Cardiac fibroblast (primary cell): Measurements from ENCODE around the gene ARID4B.

Experiments
- DNase-seq, 2 donors: peaks; one replicate each; pipeline versions ENCODE4 v3.0.0 to v3.0.0-alpha.2; 2010; ENCODE audit warnings: low read depth in 2 of 2
- H3K4me3 ChIP-seq, 2 donors: replicated peaks in 1 of 2; 1 replicate in 1 of 2; 2 replicates in 1 of 2; pipeline ENCODE4 v1.5.1; 2011; ENCODE audit warnings: low read depth in 2 of 2, low read length in 2 of 2, mild to moderate bottlenecking in 2 of 2, moderate library complexity in 1 of 2
- TF ChIP-seq, protein P1 (sequence below): IDR thresholded peaks from one replicate; pipeline ENCODE4 v1.5.1; 2011; ENCODE audit warnings: low read depth, mild to moderate bottlenecking, low read length, inconsistent platforms

ARID4B gene

DNA sequence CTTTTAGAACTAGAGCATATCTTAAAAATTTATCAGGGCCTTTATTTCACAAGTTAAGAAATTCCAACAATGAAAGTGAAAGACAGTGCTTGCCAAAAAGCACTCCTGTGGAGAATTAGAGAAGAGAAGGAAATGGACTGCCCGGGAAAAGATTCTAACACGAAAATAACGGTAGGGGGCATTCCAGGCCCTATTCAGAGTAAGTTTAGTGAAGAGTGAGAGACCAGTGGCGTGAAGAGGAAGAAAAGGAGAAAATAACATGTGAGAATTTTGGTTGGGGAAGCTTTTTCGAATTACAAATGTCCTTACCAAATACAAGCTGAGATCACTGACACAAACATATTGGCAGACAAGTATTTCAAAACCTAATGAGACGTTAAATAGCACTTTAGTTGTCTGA, 128.5 kb downstream of the ARID4B start:
- peak; percentile 66 to 72 for DNase-seq

DNA sequence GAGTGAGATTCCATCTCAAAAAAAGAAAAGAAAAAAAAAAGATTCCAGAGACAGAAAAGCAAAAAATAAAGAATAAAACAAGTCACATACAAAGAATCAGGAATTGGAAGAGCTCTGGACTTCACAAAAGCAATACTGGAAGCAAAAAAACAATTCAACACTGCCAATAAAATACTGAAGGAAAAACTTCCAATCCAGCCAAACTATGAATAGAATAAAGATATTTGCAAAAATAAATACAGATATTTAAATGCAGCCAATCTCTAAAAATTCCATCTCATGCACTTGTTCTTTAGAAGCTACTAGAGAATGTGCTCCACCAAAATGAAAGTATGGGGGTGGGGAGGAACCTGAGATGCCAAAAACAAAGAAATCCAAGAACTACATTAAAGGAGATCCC, 137.5 kb downstream of the ARID4B start:
- no peak overlapping the region for H3K4me3 ChIP-seq
- DNase-seq: no peak
- TF ChIP-seq, protein P1, sequence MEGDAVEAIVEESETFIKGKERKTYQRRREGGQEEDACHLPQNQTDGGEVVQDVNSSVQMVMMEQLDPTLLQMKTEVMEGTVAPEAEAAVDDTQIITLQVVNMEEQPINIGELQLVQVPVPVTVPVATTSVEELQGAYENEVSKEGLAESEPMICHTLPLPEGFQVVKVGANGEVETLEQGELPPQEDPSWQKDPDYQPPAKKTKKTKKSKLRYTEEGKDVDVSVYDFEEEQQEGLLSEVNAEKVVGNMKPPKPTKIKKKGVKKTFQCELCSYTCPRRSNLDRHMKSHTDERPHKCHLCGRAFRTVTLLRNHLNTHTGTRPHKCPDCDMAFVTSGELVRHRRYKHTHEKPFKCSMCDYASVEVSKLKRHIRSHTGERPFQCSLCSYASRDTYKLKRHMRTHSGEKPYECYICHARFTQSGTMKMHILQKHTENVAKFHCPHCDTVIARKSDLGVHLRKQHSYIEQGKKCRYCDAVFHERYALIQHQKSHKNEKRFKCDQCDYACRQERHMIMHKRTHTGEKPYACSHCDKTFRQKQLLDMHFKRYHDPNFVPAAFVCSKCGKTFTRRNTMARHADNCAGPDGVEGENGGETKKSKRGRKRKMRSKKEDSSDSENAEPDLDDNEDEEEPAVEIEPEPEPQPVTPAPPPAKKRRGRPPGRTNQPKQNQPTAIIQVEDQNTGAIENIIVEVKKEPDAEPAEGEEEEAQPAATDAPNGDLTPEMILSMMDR: no peak

More for the DNA sequence above, 128.5 kb downstream of the ARID4B start:
- TF ChIP-seq, protein P1: peak; percentile 49
- no peak overlapping the region for H3K4me3 ChIP-seq

GRCh38 chr1:235187316-235187715, 140.7 kb downstream of the ARID4B start:
- peak in 1 of 2 donors; percentile 36 for DNase-seq
- TF ChIP-seq, protein P1: no peak
- H3K4me3 ChIP-seq: no peak overlapping the region

DNA sequence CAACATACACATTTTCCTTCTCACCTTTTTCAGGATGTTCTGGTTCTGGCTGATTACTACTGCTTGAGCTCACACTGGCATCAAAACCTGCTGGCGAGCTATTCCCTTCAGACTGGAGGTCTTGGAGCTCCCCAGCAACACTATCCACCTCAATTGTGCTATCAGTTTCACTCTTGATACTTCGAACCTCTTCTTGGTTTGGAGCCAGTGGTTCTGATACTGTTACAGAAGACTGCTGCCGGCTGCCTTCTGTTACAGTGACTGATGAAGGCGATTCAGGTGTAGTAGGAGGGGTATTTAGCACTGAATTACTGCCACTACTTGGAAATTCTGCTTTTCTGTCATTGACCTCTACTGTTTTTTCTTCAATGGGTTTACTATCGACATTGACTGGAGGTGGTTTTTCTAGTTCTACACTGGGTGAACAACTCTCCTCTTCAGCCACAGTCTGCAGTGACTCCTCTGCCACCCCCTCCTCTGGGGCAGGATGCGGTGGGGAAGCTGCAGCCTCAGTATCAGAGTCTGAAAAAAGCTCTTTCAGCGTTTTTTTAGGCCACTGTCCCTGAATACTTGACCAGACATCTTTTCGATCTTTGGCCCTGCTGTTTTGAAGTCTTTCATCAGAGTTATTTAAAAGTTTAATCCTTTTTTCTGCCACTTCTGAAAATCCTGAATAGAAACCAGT, 146.3 kb downstream of the ARID4B start:
- DNase-seq: no peak
- H3K4me3 ChIP-seq: no peak overlapping the region
- TF ChIP-seq, protein P1: no peak

GRCh38 chr1:235180916-235181460, 147.0 kb downstream of the ARID4B start:
- H3K4me3 ChIP-seq: no peak overlapping the region
- TF ChIP-seq, protein P1: no peak

GRCh38 chr1:235176486-235176885, 151.5 kb downstream of the ARID4B start:
- DNase-seq: no peak
- H3K4me3 ChIP-seq: no peak overlapping the region
- TF ChIP-seq, protein P1: no peak

More at GRCh38 chr1:235180916-235181460, 147.0 kb downstream of the ARID4B start:
- no peak for DNase-seq
